Measurements from ENCODE around the gene TBPL1.
"Not testable (repeated sequence)": the region's sequence is repeated elsewhere in the genome, so short reads cannot be mapped to it uniquely, and the experiment has no call there.

The TBPL1 gene

GRCh38 chr6:133952815-133953633, at the start of gene TBPL1:
TSS of gene TBPL1 (plus strand) at chr6:133953224. CDS start at chr6:133980126, 26,902 bp downstream.
- peak; percentile 93 for DNase-seq

- DNase-seq = no peak
Observed at GRCh38 chr6:133903855-133904254, 49.2 kb upstream of the TBPL1 start.

- peak; percentile 53 for DNase-seq
Observed at GRCh38 chr6:133906050-133906449, 47.0 kb upstream of the TBPL1 start.

GRCh38 chr6:133916650-133917151, 36.3 kb upstream of the TBPL1 start:
- peak; percentile 74 for DNase-seq

- DNase-seq = no peak
Observed at GRCh38 chr6:133917781-133918180, 35.2 kb upstream of the TBPL1 start.

- no peak for DNase-seq
Observed at GRCh38 chr6:133918208-133918930, 34.7 kb upstream of the TBPL1 start.

- no peak for DNase-seq
Observed at GRCh38 chr6:133919362-133919761, 33.7 kb upstream of the TBPL1 start.

- peak; percentile 81 for DNase-seq
Observed at GRCh38 chr6:133921249-133921859, 31.7 kb upstream of the TBPL1 start.

- peak; percentile 70 for DNase-seq
Observed at GRCh38 chr6:133923938-133924593, 29.0 kb upstream of the TBPL1 start.

- not testable (repeated sequence) for DNase-seq
Observed at GRCh38 chr6:133931221-133931620, 21.8 kb upstream of the TBPL1 start.

- DNase-seq = not testable (repeated sequence)
Observed at GRCh38 chr6:133936352-133936751, 16.7 kb upstream of the TBPL1 start.

GRCh38 chr6:133937909-133938308, 15.1 kb upstream of the TBPL1 start:
- no peak for DNase-seq

GRCh38 chr6:133938533-133938932, 14.5 kb upstream of the TBPL1 start:
- no peak for DNase-seq

GRCh38 chr6:133939778-133940667, 13.0 kb upstream of the TBPL1 start:
- DNase-seq = no peak

GRCh38 chr6:133945158-133945557, 7.9 kb upstream of the TBPL1 start:
- DNase-seq = no peak

- no peak for DNase-seq
Observed at GRCh38 chr6:133947302-133947900, 5.6 kb upstream of the TBPL1 start.

- no peak for DNase-seq
Observed at GRCh38 chr6:133948472-133948871, 4.6 kb upstream of the TBPL1 start.

GRCh38 chr6:133951227-133951626, 1.8 kb upstream of the TBPL1 start:
- DNase-seq = no peak

GRCh38 chr6:133951881-133952814, 876 bp upstream of the TBPL1 start:
- peak; percentile 44 for DNase-seq
